SU-DHL-6 (cell line): ENCODE measurements around the gene MYL6.

Source experiments
- CTCF ChIP-seq: fragments of 200-600 bp; sonication (generic); IDR thresholded peaks from one replicate; pipeline ENCODE4 v1.5.1; 2017; ENCODE audit warnings: antibody characterized with exemption, mild to moderate bottlenecking, low read length, moderate library complexity; ENCODE audit not compliant: insufficient read depth, poor library complexity, severe bottlenecking
- EZH2phosphoT487 ChIP-seq: fragments of 200-600 bp; sonication (generic), shearing (Covaris generic); conservative IDR thresholded peaks from 2 replicates; pipeline ENCODE4 v1.6.1; 2018; ENCODE audit warnings: mild to moderate bottlenecking, antibody characterized with exemption, low read length, moderate library complexity, mixed read lengths

GRCh38 chr12:56189918-56190694 is 31.9 kb downstream of the MYL6 start:
- TF ChIP-seq CTCF (no peak), EZH2phosphoT487 (no peak)
